IMR-90 (cell line): ENCODE measurements around the gene RELL1. TPM values are rescaled to one million over a fixed set of nuclear protein-coding genes. Genes with fewer than 3 reads are reported as not detected.

Experiments used
- ATAC-seq: fragments of 200-7000 bp; cut with Tn5 transposase; 2 replicates; pipeline ENCODE4 v1.9.1; 2020; ENCODE audit warnings: low read depth, mild to moderate bottlenecking, moderate library complexity
- BruUV-seq: library from RNA; stranded (reverse); fragments of 400-500 nt; replicated peaks from 2 replicates; lab custom pipeline; 2021; lab: Mats Ljungman, UMichigan
- CTCF ChIA-PET: fragments of 300-600 bp; formaldehyde crosslinking; extraction: SDS; loops from one replicate; lab custom pipeline; 2021; ENCODE audit warnings: antibody characterized with exemption; lab: Yijun Ruan, JAX
- POLR2A ChIA-PET: fragments of 300-600 bp; sonication (Branson Sonifier 250); formaldehyde crosslinking; loops from one replicate; lab custom pipeline; 2022; ENCODE audit warnings: antibody characterized with exemption; ENCODE audit not compliant: unreplicated experiment; lab: Charles Lee
- DNase-seq: peaks from one replicate; pipeline ENCODE4 v3.0.0; 2013
- H2AFZ ChIP-seq: replicated peaks from 2 replicates; pipeline ENCODE3; 2013; ENCODE audit warnings: low read length, mild to moderate bottlenecking; ENCODE audit not compliant: poor library complexity
- H2AK5ac ChIP-seq: 2 replicates; pipeline ENCODE4 v1.6.1; 2013; ENCODE audit warnings: low read depth, low read length, inconsistent platforms
- H2AK9ac ChIP-seq: replicated peaks from 2 replicates; pipeline ENCODE3; 2013; ENCODE audit warnings: mild to moderate bottlenecking, low read depth, low read length, moderate library complexity; ENCODE audit not compliant: poor library complexity
- H2BK120ac ChIP-seq: 2 replicates; pipeline ENCODE4 v1.6.1; 2013; ENCODE audit warnings: low read depth, low read length, inconsistent platforms
- H2BK15ac ChIP-seq: 3 replicates; pipeline ENCODE4 v1.6.1; 2013; ENCODE audit warnings: low read depth, low read length, inconsistent platforms
- H2BK20ac ChIP-seq: 2 replicates; pipeline ENCODE4 v1.6.1; 2013; ENCODE audit warnings: low read depth, mild to moderate bottlenecking, inconsistent platforms, low read length, moderate library complexity
- H2BK5ac ChIP-seq: 2 replicates; pipeline ENCODE4 v1.6.1; 2013; ENCODE audit warnings: mild to moderate bottlenecking, low read depth, low read length, inconsistent platforms; ENCODE audit not compliant: poor library complexity, severe bottlenecking
- H3K14ac ChIP-seq: replicated peaks from 2 replicates; pipeline ENCODE4 v1.6.1; 2013; ENCODE audit warnings: low read depth, low read length, inconsistent platforms
- H3K18ac ChIP-seq: 2 replicates; pipeline ENCODE4 v1.6.1; 2013; ENCODE audit warnings: low read depth, low read length, control low read depth
- H3K23ac ChIP-seq: 2 replicates; pipeline ENCODE4 v1.6.1; 2013; ENCODE audit warnings: low read depth, low read length, inconsistent platforms
- H3K27ac ChIP-seq: 2 replicates; pipeline ENCODE4 v1.5.1; 2013; ENCODE audit warnings: mild to moderate bottlenecking, control low read depth, low read length; ENCODE audit not compliant: insufficient read depth
- H3K27me3 ChIP-seq: 2 replicates; pipeline ENCODE4 v1.6.1; 2013; ENCODE audit warnings: low read length; ENCODE audit not compliant: control insufficient read depth, insufficient read depth
- H3K36me3 ChIP-seq: 2 replicates; pipeline ENCODE4 v1.6.1; 2013; ENCODE audit warnings: low read length, mixed read lengths; ENCODE audit not compliant: control insufficient read depth, insufficient read depth
- H3K4ac ChIP-seq: 2 replicates; pipeline ENCODE4 v1.6.1; 2013; ENCODE audit warnings: low read depth, low read length, inconsistent platforms
- H3K4me1 ChIP-seq: 2 replicates; pipeline ENCODE4 v1.6.1; 2013; ENCODE audit warnings: low read length, mixed read lengths; ENCODE audit not compliant: control insufficient read depth, insufficient read depth
- H3K4me2 ChIP-seq: 2 replicates; pipeline ENCODE4 v1.6.1; 2013; ENCODE audit warnings: low read depth, mild to moderate bottlenecking, control low read depth, low read length, moderate library complexity
- H3K4me3 ChIP-seq: 2 replicates; pipeline ENCODE4 v1.5.1; 2013; ENCODE audit warnings: low read depth, mild to moderate bottlenecking, control low read depth, low read length, moderate library complexity; ENCODE audit not compliant: insufficient read depth
- H3K56ac ChIP-seq: 2 replicates; pipeline ENCODE4 v1.6.1; 2013; ENCODE audit warnings: low read length, inconsistent platforms; ENCODE audit not compliant: insufficient read depth; ENCODE audit errors: extremely low read depth
- H3K79me1 ChIP-seq, 2 experiments: 2 replicates each; pipeline ENCODE4 v1.6.1; 2013; ENCODE audit warnings: low read length in 2 of 2, inconsistent platforms in 1 of 2, low read depth in 1 of 2
- H3K9ac ChIP-seq: 2 replicates; pipeline ENCODE4 v1.6.1; 2013; ENCODE audit warnings: low read depth, low read length, control low read depth
- H3K9me1 ChIP-seq: 2 replicates; pipeline ENCODE4 v1.6.1; 2013; ENCODE audit warnings: low read length, inconsistent platforms; ENCODE audit not compliant: insufficient read depth
- H3K9me3 ChIP-seq: 2 replicates; pipeline ENCODE4 v1.6.1; 2013; ENCODE audit warnings: low read length; ENCODE audit not compliant: control insufficient read depth, insufficient read depth
- H4K20me1 ChIP-seq: 2 replicates; pipeline ENCODE4 v1.6.1; 2013; ENCODE audit warnings: low read length, inconsistent platforms; ENCODE audit not compliant: insufficient read depth
- H4K5ac ChIP-seq: 2 replicates; pipeline ENCODE4 v1.6.1; 2013; ENCODE audit warnings: mild to moderate bottlenecking, low read depth, low read length, control low read depth
- H4K8ac ChIP-seq, 2 experiments: 2 replicates each; pipeline ENCODE4 v1.6.1; 2013; ENCODE audit warnings: low read depth in 2 of 2, low read length in 2 of 2, control low read depth in 1 of 2, inconsistent platforms in 1 of 2
- H4K91ac ChIP-seq: 2 replicates; pipeline ENCODE4 v1.6.1; 2013; ENCODE audit warnings: low read depth, low read length, inconsistent platforms; ENCODE audit not compliant: insufficient read depth
- MAFK ChIP-seq: IDR thresholded peaks from 2 replicates; pipeline ENCODE4 v1.6.1; 2012; ENCODE audit warnings: low read depth, low read length, improper control_type of control experiment
- RAD21 ChIP-seq: IDR thresholded peaks from 2 replicates; pipeline ENCODE4 v1.6.1; 2012; ENCODE audit warnings: low read length, improper control_type of control experiment
- USF2 ChIP-seq: fragments of 150-350 bp; IDR thresholded peaks from 2 replicates; pipeline ENCODE4 v1.6.1; 2017; ENCODE audit warnings: mild to moderate bottlenecking, antibody characterized with exemption, low read length, low read depth
- WGBS, 2 experiments: methylation state at CpG; one replicate each; pipeline versions ENCODE4 v1.1.5 to v1.1.7; 2013; ENCODE audit warnings: missing lambda C conversion rate in 2 of 2; ENCODE audit not compliant: insufficient read length in 1 of 2; ENCODE audit errors: extremely low coverage in 2 of 2; 5-methylcytosine and 5-hydroxymethylcytosine counted together
- dilution Hi-C: fragments of 300-500 bp; cut with HindIII; formaldehyde crosslinking; loops from one replicate; pipeline ENCODE4 v1.14.3; 2018; ENCODE audit warnings: low sequenced_read_pairs; ENCODE audit not compliant: unreplicated experiment
- in situ Hi-C: fragments of 300-500 bp; cut with MboI; formaldehyde crosslinking; loops from 3 replicates; pipeline ENCODE4 v1.14.3; 2019; ENCODE audit warnings: low sequenced_read_pairs, inconsistent platforms, mixed read lengths
- intact Hi-C: fragments of 100-400 bp; cut with micrococcal nuclease; formaldehyde crosslinking; loops from 2 replicates; pipeline ENCODE4 v1.10.0; 2022
- polyA plus RNA-seq, 3 experiments: library from polyadenylated mRNA; depleted of rRNA; stranded (reverse); fragments of >200 nt; gene quantifications; 2 replicates each; pipeline ENCODE4 v1.2.3, GENCODE V29; 2012; ENCODE audit warnings: low replicate concordance in 1 of 3
- total RNA-seq: library from RNA; depleted of rRNA; stranded (reverse); fragments of >200 nt; gene quantifications from 2 replicates; pipeline ENCODE4 v1.2.3, GENCODE V29; 2012

RELL1 gene
- total and polyA plus RNA-seq, 2 of the 4 experiments (the other 2 are of a cell fraction): 6.8 to 39.6 TPM

GRCh38 chr4:37705571-37705970 lies 19.4 kb upstream of the RELL1 start:
- intact Hi-C loops (no loop called here), in situ Hi-C loops (no loop called here), dilution Hi-C loops (no loop called here)
- POLR2A ChIA-PET: no interaction called here
- Histone ChIP-seq H2BK15ac (no peak overlapping the region), H2BK120ac (no peak overlapping the region), H4K20me1 (no peaks in the 10 kb centered on the region), H3K27ac (no peak overlapping the region), H3K4me2 (no peak overlapping the region), H3K36me3 (no peaks in the 10 kb centered on the region), H3K4ac (no peak overlapping the region), H3K9ac (no peak overlapping the region), H3K14ac (no peak overlapping the region), H4K5ac (no peak overlapping the region), H3K4me1 (no peaks in the 10 kb centered on the region), H3K27me3 (peaks cover 2% of the 10 kb centered on the region), H4K8ac (no peak overlapping the region), H2BK5ac (no peak overlapping the region), H2AFZ (no peak overlapping the region), H2AK9ac (no peak overlapping the region), H4K91ac (no peak overlapping the region), H3K9me1 (no peaks in the 10 kb centered on the region), H2BK20ac (no peak overlapping the region), H3K56ac (no peak overlapping the region), H3K23ac (no peak overlapping the region), H3K18ac (no peak overlapping the region), H3K79me1 (no peaks in the 10 kb centered on the region), H3K4me3 (no peak overlapping the region), H3K9me3 (no peaks in the 10 kb centered on the region), H2AK5ac (no peak overlapping the region)
- CTCF ChIA-PET: no interaction called here
- BruUV-seq: no TSS peak
- ATAC-seq: no peak
- WGBS, 2 experiments: no CpG with 5 or more reads among the region's 5 CpGs
- TF ChIP-seq MAFK (no peak), USF2 (no peak), RAD21 (no peak)
- DNase-seq: no peak
